Stimulated activated CD8-positive, alpha-beta memory T cell treated with anti-CD3 and anti-CD28 coated beads, Interleukin-15, amount 100 ng/mL, for 1 hour (primary cell): ENCODE results near the gene ALAS1.

Experiments
- DNase-seq: peaks from one replicate; pipeline ENCODE4 v3.0.0-alpha.2; 2020; ENCODE audit warnings: low read depth

Gene ALAS1

DNA sequence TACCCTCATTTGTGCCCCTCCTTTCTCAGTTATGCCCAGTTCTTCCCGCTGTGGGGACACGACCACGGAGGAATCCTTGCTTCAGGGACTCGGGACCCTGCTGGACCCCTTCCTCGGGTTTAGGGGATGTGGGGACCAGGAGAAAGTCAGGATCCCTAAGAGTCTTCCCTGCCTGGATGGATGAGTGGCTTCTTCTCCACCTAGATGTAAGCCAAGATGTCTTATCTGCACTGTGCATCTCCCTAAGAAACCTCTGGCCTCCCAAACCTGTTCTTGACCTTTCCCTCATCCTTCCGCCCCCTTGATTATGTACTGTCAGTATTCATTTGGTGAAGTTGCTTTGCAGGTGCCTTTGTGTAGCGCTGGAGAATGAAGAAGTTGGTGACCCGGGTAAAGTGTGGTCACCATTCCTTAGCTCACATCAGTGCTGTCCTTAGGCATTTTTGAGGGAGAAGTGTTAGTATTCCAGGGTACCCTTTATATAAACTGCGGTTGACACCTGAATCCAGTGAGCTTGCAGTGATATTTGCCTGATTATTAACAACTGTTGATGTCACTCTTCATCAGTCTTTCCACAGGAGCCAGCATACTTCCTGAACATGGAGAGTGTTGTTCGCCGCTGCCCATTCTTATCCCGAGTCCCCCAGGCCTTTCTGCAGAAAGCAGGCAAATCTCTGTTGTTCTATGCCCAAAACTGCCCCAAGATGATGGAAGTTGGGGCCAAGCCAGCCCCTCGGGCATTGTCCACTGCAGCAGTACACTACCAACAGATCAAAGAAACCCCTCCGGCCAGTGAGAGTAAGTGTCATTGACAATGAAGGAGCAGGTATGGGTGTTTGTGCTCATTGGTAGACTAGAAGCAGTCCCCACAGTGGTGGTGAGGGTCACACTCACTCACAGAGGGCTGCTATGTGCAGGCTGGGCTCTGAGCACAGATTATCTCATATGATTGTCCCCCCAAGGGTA, 966 bp downstream of the ALAS1 start:
- no peak for DNase-seq

DNA sequence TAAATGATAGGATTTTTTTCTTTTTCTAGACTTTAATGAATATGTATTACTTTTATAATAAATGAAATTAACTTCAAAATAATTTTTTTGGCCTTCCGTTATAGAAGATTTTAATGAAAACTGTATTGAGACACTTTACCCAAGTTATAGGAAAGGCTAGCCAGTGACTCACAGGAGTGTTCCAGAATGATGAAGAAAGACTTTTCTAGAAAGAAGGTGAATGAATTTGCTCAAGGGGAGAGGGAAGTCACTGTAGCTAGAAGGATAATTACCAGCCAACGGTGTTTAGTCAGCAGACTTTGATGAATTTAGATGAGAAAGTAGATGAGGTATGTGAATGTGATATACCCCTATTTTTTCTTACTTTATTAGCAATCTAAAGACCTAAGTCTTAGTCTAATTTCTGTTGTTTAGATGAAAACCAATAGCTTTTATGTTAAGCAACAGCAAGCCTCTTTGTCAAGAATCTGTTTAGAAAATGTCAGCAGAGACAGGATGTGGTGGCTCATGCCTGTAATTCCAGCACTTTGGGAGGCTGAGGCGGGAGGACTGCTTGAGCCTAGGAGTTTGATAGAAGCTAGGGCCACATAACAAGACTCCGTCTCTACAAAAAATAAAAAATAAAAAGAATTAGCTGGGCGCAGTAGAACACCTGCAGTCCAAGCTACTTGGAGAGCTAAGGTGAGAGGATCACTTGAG, 3.2 kb downstream of the ALAS1 start:
- no peak for DNase-seq

GRCh38 chr3:52202384-52203077, 4.6 kb downstream of the ALAS1 start:
- DNase-seq: no peak

- no peak for DNase-seq
These were observed 5.7 kb downstream of the ALAS1 start for GRCh38 chr3:52203701-52204100.

- no peak for DNase-seq
These were observed 6.5 kb downstream of the ALAS1 start for GRCh38 chr3:52204337-52205073.

GRCh38 chr3:52205727-52206372, 7.9 kb downstream of the ALAS1 start:
- DNase-seq: no peak

DNA sequence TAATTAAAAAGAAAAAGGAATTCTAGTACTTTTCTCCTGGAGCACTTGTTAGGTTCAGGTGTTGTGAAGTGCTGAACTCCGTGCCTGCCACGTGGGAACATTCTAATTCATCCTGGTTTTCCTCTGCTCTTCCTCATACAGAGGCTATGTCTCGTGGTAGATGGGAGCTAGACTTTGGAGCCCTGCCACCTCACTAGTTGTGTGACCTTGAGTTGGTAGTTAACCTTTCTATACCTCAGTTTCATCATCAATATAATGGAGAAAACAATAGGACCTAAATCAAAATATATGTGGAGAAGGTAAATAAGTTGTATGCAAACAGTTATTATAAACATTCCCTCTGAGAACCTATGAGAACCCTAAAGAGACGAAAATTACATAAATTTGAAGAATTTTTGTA, 10.6 kb downstream of the ALAS1 start:
- no peak for DNase-seq

DNA sequence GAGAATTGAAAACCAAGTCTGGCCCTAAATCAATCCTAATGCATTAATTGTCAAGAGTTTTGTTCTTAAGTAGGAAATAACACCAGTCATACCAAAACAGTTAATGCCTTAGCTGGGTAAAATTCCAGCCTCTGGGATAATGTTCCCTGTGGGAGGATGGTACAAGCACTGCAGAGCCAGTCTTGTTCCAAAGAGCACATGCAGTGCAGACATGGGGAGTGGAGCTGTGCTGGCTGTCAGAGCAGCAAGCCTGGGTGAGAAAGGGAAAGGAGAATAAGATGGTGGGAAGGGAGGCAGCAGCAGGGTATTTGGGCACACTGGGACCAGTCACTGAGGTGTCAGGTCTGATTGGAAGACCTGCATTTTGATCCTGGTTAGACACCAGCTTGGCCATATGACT, 12.1 kb downstream of the ALAS1 start:
- DNase-seq: no peak

DNA sequence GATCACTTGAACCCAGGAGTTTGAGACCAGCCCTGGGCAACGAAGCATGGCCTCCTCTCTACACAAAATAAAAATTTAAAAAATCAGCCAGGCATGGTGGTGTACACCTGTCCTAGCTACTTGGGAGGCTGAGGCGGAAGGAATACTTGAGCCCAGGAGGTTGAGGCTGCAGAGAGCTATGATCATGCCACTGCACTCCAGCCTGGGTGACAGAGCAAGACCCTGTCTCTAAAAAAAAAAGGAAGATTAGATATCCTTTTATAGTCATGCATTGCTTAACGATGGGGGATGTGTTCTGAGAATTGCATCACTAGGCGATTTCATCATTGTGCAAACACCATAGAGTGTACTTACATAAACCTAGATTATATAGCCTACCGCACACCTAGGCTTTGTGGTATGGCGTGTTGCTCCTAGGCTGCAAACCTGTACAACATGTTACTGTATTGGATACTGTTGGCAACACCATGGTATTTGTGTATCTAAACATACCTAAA, 12.6 kb downstream of the ALAS1 start:
- DNase-seq: no peak

GRCh38 chr3:52211268-52211891, 13.4 kb downstream of the ALAS1 start:
- DNase-seq: no peak

- DNase-seq: no peak
These were observed 15.0 kb downstream of the ALAS1 start for GRCh38 chr3:52213005-52213404.

DNA sequence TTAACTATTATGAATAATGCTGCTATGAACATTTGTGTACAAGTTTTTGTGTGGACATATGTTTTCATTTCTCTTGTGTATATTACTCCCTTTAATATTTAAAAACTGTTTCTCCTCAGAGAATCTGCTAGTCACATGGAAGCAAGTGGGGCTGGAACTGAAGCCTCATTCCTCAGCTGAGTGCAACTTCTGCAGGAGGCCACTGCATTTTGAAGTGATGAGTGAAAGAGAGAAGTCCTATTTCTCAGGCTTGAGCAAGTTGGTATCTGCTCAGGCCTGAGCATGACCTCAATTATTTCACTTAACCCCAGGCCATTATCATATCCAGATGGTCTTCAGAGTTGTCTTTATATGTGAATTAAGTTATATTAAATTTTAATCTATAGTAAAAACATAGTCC, 15.9 kb downstream of the ALAS1 start:
- DNase-seq: no peak

GRCh38 chr3:52215351-52215750, 17.4 kb downstream of the ALAS1 start:
- no peak for DNase-seq

DNA sequence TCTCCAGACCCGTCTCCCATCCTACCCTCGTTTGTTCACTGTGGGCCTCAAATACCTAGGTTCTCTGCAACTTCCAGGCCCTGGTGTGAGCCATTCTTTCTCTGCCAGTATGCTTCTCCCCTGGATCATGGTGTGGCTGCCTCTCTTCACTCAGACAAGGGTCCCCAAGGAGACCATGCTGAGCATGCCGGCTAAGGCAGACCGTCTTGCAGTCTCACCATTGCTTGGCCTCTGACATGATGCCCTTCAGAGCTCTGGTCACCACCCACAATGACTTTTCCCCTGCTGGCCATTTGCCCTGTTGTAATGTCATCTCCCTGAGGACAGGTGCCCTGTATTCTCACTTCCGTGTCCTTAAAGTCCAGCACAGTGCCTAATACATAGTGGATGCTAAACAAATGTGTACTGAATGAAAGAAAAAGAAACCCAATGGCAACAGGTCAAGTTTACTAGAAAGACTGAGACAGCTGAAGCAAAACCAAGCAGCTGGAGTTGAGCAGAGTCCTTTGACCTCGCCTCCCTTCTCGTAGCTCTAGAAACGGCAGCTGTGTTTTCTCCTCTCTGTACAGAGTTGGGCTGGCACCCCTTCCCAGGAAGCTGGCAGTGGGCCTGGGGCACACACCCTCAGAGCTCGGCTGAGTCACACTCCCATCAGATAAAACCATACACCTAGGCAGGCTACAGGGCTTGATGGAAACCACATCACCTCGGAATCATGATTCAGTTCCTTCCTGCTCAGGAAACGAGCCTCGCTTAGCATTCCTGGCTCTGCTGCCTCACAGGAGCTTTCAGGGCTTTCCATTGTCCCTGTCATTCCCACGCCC, 18.8 kb downstream of the ALAS1 start:
- no peak for DNase-seq

DNA sequence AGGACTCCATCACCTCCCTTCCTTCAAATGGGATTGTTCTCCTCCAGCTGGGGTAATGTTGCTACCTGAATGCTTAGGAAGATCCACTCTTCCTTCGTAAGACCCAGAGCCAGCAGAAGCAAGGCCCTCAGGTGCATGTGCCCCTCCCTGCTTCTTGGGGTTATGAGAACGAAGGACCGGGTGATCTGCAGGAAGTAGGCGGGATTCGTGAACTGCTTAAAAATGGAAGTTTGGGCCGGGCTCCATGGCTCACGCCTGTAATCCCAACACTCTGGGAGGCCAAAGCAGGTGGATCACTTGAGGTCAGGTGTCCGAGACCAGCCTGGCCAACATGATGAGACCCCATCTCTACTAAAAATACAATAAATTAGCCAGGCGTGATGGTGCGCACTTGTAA, 19.4 kb downstream of the ALAS1 start:
- no peak for DNase-seq

- no peak for DNase-seq
These were observed 20.1 kb downstream of the ALAS1 start for GRCh38 chr3:52218026-52218425.

DNA sequence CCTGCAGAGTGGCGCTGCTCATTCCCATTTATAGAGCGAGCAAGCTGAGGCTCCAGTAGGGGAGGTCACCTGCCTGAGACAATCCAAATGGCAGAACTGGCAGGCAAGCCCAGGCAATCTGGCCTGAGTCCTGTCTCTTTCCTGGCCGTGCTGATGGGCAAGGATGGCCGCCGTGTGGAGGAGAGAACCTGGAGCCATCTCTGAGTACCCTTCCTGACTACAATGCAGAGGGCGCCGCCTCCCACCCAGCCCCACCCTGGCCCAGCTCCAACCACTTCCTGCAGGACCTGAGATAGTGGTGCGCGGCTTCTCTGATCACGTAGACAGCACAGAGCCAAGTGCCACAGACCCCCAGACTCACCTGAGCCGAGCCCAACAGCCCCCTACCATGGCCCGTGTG, 20.5 kb downstream of the ALAS1 start:
- no peak for DNase-seq

- DNase-seq: no peak
These were observed 21.1 kb downstream of the ALAS1 start for GRCh38 chr3:52218937-52219650.

DNA sequence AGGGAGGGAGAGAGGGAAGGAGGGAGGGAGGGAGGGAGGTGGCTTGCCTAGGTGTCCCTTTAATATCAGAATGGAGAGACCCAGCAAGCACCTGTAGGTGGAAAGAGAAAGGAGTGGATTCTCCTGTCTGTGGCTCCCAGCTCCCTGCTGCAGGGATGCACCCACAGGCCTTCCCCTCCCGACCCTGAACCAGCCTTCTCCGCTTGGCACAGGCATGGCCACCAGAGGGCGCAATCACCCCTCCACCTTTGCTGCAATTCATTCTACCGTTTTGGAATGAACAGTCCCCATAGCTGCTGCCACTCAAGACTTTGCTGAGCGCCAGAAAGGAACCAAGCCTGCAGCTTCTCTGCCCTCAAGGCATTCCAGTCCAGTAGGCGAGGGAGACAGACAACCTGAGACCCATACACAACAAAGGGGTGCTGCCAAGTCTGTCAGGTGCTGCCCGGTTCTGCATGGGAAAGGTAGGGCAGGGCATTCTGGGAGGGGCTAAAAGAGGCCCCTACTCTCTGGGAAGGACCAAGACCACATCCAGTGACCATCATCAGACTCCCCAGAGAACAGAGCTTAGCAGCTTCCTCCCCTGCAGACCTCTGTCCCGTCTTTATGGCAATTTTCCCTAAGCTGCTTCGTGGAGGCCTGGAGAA, 22.5 kb downstream of the ALAS1 start:
- peak; percentile 88 for DNase-seq
